HCT116 (cell line): ENCODE results near the gene USP10. TPM values are rescaled to one million over a fixed set of nuclear protein-coding genes. Genes with fewer than 3 reads are reported as not detected.

Experiments
- ATAC-seq: fragments of 200-7000 bp; cut with Tn5 transposase; 2 replicates; pipeline ENCODE4 v1.9.1; 2020; ENCODE audit warnings: mild to moderate bottlenecking, moderate library complexity
- BruUV-seq: library from RNA; stranded (reverse); fragments of 400-500 nt; replicated peaks from 2 replicates; lab custom pipeline; 2021; lab: Mats Ljungman, UMichigan
- CTCF ChIA-PET: fragments of 300-600 bp; sonication (Branson Sonifier 250); formaldehyde crosslinking; loops from one replicate; lab custom pipeline; 2021; ENCODE audit warnings: antibody characterized with exemption; lab: Charles Lee
- POLR2A ChIA-PET: fragments of 300-600, 350-600 bp; sonication (Branson Sonifier 250); formaldehyde crosslinking; loops from one replicate; lab custom pipeline; 2021; ENCODE audit warnings: antibody characterized with exemption; lab: Charles Lee
- RAD21 ChIA-PET, 2 experiments: fragments of 300-600 bp; sonication (Branson Sonifier 250); formaldehyde crosslinking; loops; one replicate each; lab custom pipeline; 2023; ENCODE audit warnings: low total read pairs in 2 of 2; ENCODE audit not compliant: uncharacterized antibody in 2 of 2, unreplicated experiment in 2 of 2, low non-redundant PET in 1 of 2; lab: Charles Lee
- DNase-seq: peaks from one replicate; pipeline ENCODE4 v3.0.0-alpha.2; 2010; ENCODE audit warnings: low read depth, low spot score
- H2AFZ ChIP-seq: fragments of 200-600 bp; shearing (Covaris generic), sonication (generic); 2 replicates; pipeline ENCODE4 v1.6.1; 2017; ENCODE audit warnings: low read depth, mixed run types, mixed read lengths, antibody characterized with exemption, low read length; ENCODE audit not compliant: poor library complexity, severe bottlenecking
- H3K27ac ChIP-seq: 2 replicates; pipeline ENCODE4 v1.5.1; 2012; ENCODE audit warnings: low read depth, low read length
- H3K27me3 ChIP-seq: fragments of 200-600 bp; sonication (generic); 2 replicates; pipeline ENCODE4 v1.6.1; 2016; ENCODE audit warnings: mixed run types, low read length, mixed read lengths; ENCODE audit not compliant: insufficient read depth
- H3K36me3 ChIP-seq, 2 experiments: fragments of 200-500 bp in 1 of 2; fragments of 200-600 bp in 1 of 2; sonication (Bioruptor generic) in 1 of 2; sonication (generic) in 1 of 2; 2 replicates each; pipeline versions ENCODE4 v1.5.1 to v1.6.1; 2014 to 2016; ENCODE audit warnings: low read length in 2 of 2, inconsistent platforms in 1 of 2, mixed read lengths in 1 of 2, mixed run types in 1 of 2; ENCODE audit not compliant: insufficient read depth in 2 of 2, control insufficient read depth in 1 of 2
- H3K4me1 ChIP-seq, 2 experiments: fragments of 200-600 bp in 1 of 2; sonication (generic) in 1 of 2; 2 replicates each; pipeline versions ENCODE4 v1.5.1 to v1.6.1; 2012 to 2017; ENCODE audit warnings: low read length in 2 of 2, inconsistent platforms in 1 of 2, mild to moderate bottlenecking in 1 of 2, mixed read lengths in 1 of 2, mixed run types in 1 of 2, moderate library complexity in 1 of 2; ENCODE audit not compliant: insufficient read depth in 2 of 2, control insufficient read depth in 1 of 2
- H3K4me2 ChIP-seq: fragments of 200-600 bp; sonication (generic); 2 replicates; pipeline ENCODE4 v1.6.1; 2017; ENCODE audit warnings: mixed run types, low read length, mixed read lengths
- H3K4me3 ChIP-seq, 2 experiments: fragments of 200-600 bp in 1 of 2; sonication (generic) in 1 of 2; replicated peaks in 1 of 2; 2 replicates each; pipeline ENCODE4 v1.5.1; 2011 to 2016; ENCODE audit warnings: low read length in 2 of 2, control low read depth in 1 of 2, low read depth in 1 of 2, mild to moderate bottlenecking in 1 of 2, mixed read lengths in 1 of 2, mixed run types in 1 of 2
- H3K79me2 ChIP-seq: fragments of 200-600 bp; sonication (generic); 2 replicates; pipeline ENCODE4 v1.6.1; 2017; ENCODE audit warnings: mild to moderate bottlenecking, mixed run types, low read length, moderate library complexity, mixed read lengths; ENCODE audit not compliant: insufficient read depth
- H3K9ac ChIP-seq: fragments of 200-600 bp; sonication (generic); 2 replicates; pipeline ENCODE4 v1.6.1; 2016; ENCODE audit warnings: low read length, mixed read lengths
- H3K9me2 ChIP-seq: fragments of 200-600 bp; sonication (generic), shearing (Covaris generic); 2 replicates; pipeline ENCODE4 v1.6.1; 2017; ENCODE audit warnings: mixed run types, mild to moderate bottlenecking, moderate library complexity; ENCODE audit not compliant: insufficient read depth
- H3K9me3 ChIP-seq, 2 experiments: fragments of 200-500 bp in 1 of 2; fragments of 200-600 bp in 1 of 2; sonication (Bioruptor generic) in 1 of 2; sonication (generic) in 1 of 2; 2 replicates each; pipeline ENCODE4 v1.6.1; 2014 to 2017; ENCODE audit warnings: low read length in 2 of 2, mixed read lengths in 2 of 2, inconsistent platforms in 1 of 2, low read depth in 1 of 2, mild to moderate bottlenecking in 1 of 2, mixed run types in 1 of 2, moderate library complexity in 1 of 2; ENCODE audit not compliant: control insufficient read depth in 1 of 2, insufficient read depth in 1 of 2
- H4K20me1 ChIP-seq: fragments of 200-600 bp; sonication (generic), shearing (Covaris generic); 2 replicates; pipeline ENCODE4 v1.6.1; 2017; ENCODE audit warnings: mixed run types, mild to moderate bottlenecking, moderate library complexity; ENCODE audit not compliant: insufficient read depth
- CBX3 ChIP-seq: IDR thresholded peaks from 2 replicates; pipeline ENCODE4 v1.6.1; 2012; ENCODE audit warnings: low read depth
- CEBPB ChIP-seq: IDR thresholded peaks from 2 replicates; pipeline ENCODE4 v1.6.1; 2012; ENCODE audit warnings: low read depth
- EGR1 ChIP-seq: IDR thresholded peaks from 2 replicates; pipeline ENCODE4 v1.6.1; 2012; ENCODE audit warnings: low read depth
- EZH2 ChIP-seq: fragments of 200-600 bp; sonication (generic); IDR thresholded peaks from 2 replicates; pipeline ENCODE4 v1.6.1; 2017; ENCODE audit warnings: antibody characterized with exemption, mixed run types
- EZH2phosphoT487 ChIP-seq: fragments of 200-600 bp; IDR thresholded peaks from 2 replicates; pipeline ENCODE4 v1.6.1; 2018; ENCODE audit warnings: antibody characterized with exemption, borderline replicate concordance
- FOSL1 ChIP-seq: IDR thresholded peaks from 2 replicates; pipeline ENCODE4 v1.6.1; 2012; ENCODE audit warnings: low read depth
- JUND ChIP-seq: IDR thresholded peaks from 2 replicates; pipeline ENCODE4 v1.6.1; 2012
- MAX ChIP-seq: IDR thresholded peaks from 2 replicates; pipeline ENCODE4 v1.6.1; 2012
- POLR2A ChIP-seq: IDR thresholded peaks from 2 replicates; pipeline ENCODE4 v1.7.0; 2011; ENCODE audit warnings: borderline replicate concordance; ENCODE audit not compliant: insufficient read depth, insufficient read length; ENCODE audit errors: extremely low read depth
- POLR2AphosphoS5 ChIP-seq: IDR thresholded peaks from 2 replicates; pipeline ENCODE4 v1.6.1; 2011; ENCODE audit warnings: mild to moderate bottlenecking, low read depth, low read length, moderate library complexity
- RAD21 ChIP-seq: IDR thresholded peaks from 2 replicates; pipeline ENCODE4 v1.6.1; 2012; ENCODE audit warnings: low read depth, mild to moderate bottlenecking
- REST ChIP-seq: IDR thresholded peaks from 2 replicates; pipeline ENCODE4 v1.6.1; 2012; ENCODE audit warnings: low read depth
- SIN3A ChIP-seq: IDR thresholded peaks from 2 replicates; pipeline ENCODE4 v1.6.1; 2012; ENCODE audit warnings: low read depth
- YY1 ChIP-seq: IDR thresholded peaks from 2 replicates; pipeline ENCODE4 v1.6.1; 2011; ENCODE audit warnings: low read length, low read depth, moderate library complexity, mild to moderate bottlenecking; ENCODE audit not compliant: insufficient replicate concordance; ENCODE audit errors: extremely low read depth
- ZFX ChIP-seq: fragments of 450-650 bp; IDR thresholded peaks from 2 replicates; pipeline ENCODE4 v1.6.1; 2017
- intact Hi-C: fragments of 100-400 bp; cut with micrococcal nuclease; formaldehyde crosslinking; loops from 2 replicates; pipeline ENCODE4 v1.10.0; 2022
- total RNA-seq: library from RNA; stranded (reverse); gene quantifications from one replicate; pipeline ENCODE4 v1.2.1, GENCODE V29; 2021; ENCODE audit not compliant: unreplicated experiment

Gene USP10
- total RNA-seq, 1 experiment from 2014 or later: 175 TPM

- CTCF ChIA-PET: interaction anchor here (1.8 kb wide), 1 partner anchor 16 kb away, joined by 8 read pairs; no protein-coding TSS in a partner anchor
- POLR2A ChIA-PET: no interaction called here
- Histone ChIP-seq H3K27ac (no peak overlapping the region), H3K9me3 (no peaks in the 10 kb centered on the region), H3K9ac (no peak overlapping the region), H3K36me3 (peaks cover 33 to 39% of the 10 kb centered on the region in 2 experiments; a peak in 3 of 4 replicates), H3K27me3 (no peaks in the 10 kb centered on the region), H3K4me2 (no peak overlapping the region), H3K79me2 (no peaks in the 10 kb centered on the region; the same call in 1 of the 2 replicates), H3K4me1 (no peaks in the 10 kb centered on the region), H4K20me1 (no peaks in the 10 kb centered on the region), H3K9me2 (no peaks in the 10 kb centered on the region), H2AFZ (no peak overlapping the region), H3K4me3 (no peak overlapping the region)
- DNase-seq: no peak
- intact Hi-C loops: no loop called here
- TF ChIP-seq EZH2 (no peak), ZFX (no peak), EZH2phosphoT487 (no peak), POLR2AphosphoS5 (no peak), JUND (no peak), EGR1 (no peak), POLR2A (no peak), CBX3 (no peak), FOSL1 (no peak), CEBPB (no peak), RAD21 (no peak), REST (no peak), YY1 (no peak), MAX (no peak), SIN3A (no peak)
- RAD21 ChIA-PET: no interaction called here
- no peak for ATAC-seq
- no TSS peak for BruUV-seq
Measured at GRCh38 chr16:84656649-84657048, 43.2 kb upstream of the USP10 start.
